A549 (cell line): Measurements from ENCODE around the gene PTH2.

Experiments
- CHD2 ChIP-seq: fragments of 150-350 bp; IDR thresholded peaks from 2 replicates; pipeline ENCODE4 v1.6.1; 2014; ENCODE audit warnings: low read length; ENCODE audit not compliant: partially characterized antibody
- CTCF ChIP-seq: fragments of >200 bp; sonication (Bioruptor Twin); formaldehyde crosslinking; IDR thresholded peaks from 3 replicates; pipeline ENCODE4 v1.5.1; 2016
- HOXB13 ChIP-seq: fragments of 250-450 bp; sonication (Bioruptor Pico); IDR thresholded peaks from 2 replicates; pipeline ENCODE4 v1.5.0; 2020; ENCODE audit warnings: low read depth, mild to moderate bottlenecking, moderate library complexity
- NPAS2 ChIP-seq: fragments of 250-450 bp; sonication (Bioruptor Pico); IDR thresholded peaks from 2 replicates; pipeline ENCODE4 v1.8.0; 2022; ENCODE audit warnings: mild to moderate bottlenecking, moderate library complexity, borderline replicate concordance
- POLR2AphosphoS2 ChIP-seq: conservative IDR thresholded peaks from 2 replicates; pipeline ENCODE4 v1.6.1; 2012; ENCODE audit warnings: low read length, improper control_type of control experiment, inconsistent platforms
- REST ChIP-seq: fragments of 200-600 bp; sonication (generic); IDR thresholded peaks from 2 replicates; pipeline ENCODE4 v1.6.1; 2016; ENCODE audit warnings: antibody characterized with exemption, mild to moderate bottlenecking, moderate library complexity

GRCh38 chr19:49463960-49464740 is 40.9 kb upstream of the PTH2 start:
- TF ChIP-seq REST (no peak), NPAS2 (no peak), CTCF (no peak), HOXB13 (CRISPR knock-in tag) (no peak), CHD2 (no peak), POLR2AphosphoS2 (no peak)
